Measurements from ENCODE around the gene GLRX. TPM values are rescaled to one million over a fixed set of nuclear protein-coding genes. Genes with fewer than 3 reads are reported as not detected.
A peak's percentile ranks its signal among the peaks of the same experiment; 100 is the strongest.
"Not testable (repeated sequence)": the region's sequence is repeated elsewhere in the genome, so short reads cannot be mapped to it uniquely, and the experiment has no call there.

Gene GLRX
- 10 to 100 TPM; 20.2 to 65.3 (median 41.3) TPM for total RNA-seq

- Histone ChIP-seq H3K27me3 (no peaks in the 10 kb centered on the region), H3K4me1 (peaks cover 0 to 64% (median 21%) of the 10 kb centered on the region in 3 donors), H3K36me3 (no peaks in the 10 kb centered on the region), H3K4me3 (peak within 1 kb of the TSS; percentile 65 to 74), H3K9me3 (no peaks in the 10 kb centered on the region), H3K27ac (peak within 1 kb of the TSS; percentile 35 to 91 (median 88))
- TF ChIP-seq POLR2A (IDR thresholded peaks at IDR 0.05) (peak in 1 of 2 donors; percentile 47), EP300 (IDR thresholded peaks at IDR 0.05) (no peak), POLR2AphosphoS5 (IDR thresholded peaks at IDR 0.05) (peak; percentile 72)
- peak; percentile 75 for ATAC-seq
- 0% methylated on average over 4 to 7 of the region's 8 CpGs for WGBS, 2 donors (ENCODE audit: low coverage in 1 of 2)
Measured at GRCh38 chr5:95822542-95823181, at the start of gene GLRX. Gene GLRX, minus strand, starts transcription at chr5:95822726. Its CDS starts 64 bp downstream, at chr5:95822662.

DNA sequence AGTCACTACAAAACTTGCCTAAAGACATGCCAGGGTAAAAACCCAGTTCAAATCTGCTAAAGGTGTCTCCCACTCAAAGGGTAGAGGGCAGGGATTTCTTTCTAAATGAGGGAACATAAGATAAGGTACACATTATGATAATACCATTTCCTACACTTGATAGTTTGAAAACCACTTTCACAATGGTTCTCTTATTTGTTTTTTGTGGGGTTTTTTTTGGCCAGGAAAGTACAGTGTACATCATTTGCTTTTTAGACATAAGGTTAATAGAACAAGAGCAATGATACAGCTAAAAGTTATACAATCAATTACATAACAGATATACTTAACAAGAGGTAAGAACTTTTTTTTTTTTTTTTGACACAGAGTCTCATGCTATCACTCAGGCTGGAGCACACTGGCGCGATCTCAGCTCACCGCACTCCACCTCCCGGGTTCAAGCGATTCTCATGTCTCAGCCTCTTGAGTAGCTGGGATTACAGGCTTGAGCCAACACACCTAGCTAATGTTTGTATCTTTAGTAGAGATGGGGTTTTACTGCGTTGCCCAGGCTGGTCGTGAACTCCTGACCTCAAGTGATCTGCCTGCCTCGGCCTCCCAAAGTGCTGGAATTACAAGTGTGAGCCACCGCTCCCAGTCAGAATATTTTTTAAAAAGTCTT is 48.8 kb upstream of the GLRX start:
- Histone ChIP-seq H3K9me3 (no peaks in the 10 kb centered on the region), H3K27ac (no peak overlapping the region), H3K36me3 (no peaks in the 10 kb centered on the region), H3K27me3 (no peaks in the 10 kb centered on the region), H3K4me1 (peaks cover 0 to 12% (median 0%) of the 10 kb centered on the region in 3 donors), H3K4me3 (no peak overlapping the region)
- no peak for TF ChIP-seq EP300 (IDR thresholded peaks at IDR 0.05)
- no peak for TF ChIP-seq POLR2A (IDR thresholded peaks at IDR 0.05)
- TF ChIP-seq, protein P1, sequence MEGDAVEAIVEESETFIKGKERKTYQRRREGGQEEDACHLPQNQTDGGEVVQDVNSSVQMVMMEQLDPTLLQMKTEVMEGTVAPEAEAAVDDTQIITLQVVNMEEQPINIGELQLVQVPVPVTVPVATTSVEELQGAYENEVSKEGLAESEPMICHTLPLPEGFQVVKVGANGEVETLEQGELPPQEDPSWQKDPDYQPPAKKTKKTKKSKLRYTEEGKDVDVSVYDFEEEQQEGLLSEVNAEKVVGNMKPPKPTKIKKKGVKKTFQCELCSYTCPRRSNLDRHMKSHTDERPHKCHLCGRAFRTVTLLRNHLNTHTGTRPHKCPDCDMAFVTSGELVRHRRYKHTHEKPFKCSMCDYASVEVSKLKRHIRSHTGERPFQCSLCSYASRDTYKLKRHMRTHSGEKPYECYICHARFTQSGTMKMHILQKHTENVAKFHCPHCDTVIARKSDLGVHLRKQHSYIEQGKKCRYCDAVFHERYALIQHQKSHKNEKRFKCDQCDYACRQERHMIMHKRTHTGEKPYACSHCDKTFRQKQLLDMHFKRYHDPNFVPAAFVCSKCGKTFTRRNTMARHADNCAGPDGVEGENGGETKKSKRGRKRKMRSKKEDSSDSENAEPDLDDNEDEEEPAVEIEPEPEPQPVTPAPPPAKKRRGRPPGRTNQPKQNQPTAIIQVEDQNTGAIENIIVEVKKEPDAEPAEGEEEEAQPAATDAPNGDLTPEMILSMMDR (IDR thresholded peaks at IDR 0.05) = no peak
- no peak for ATAC-seq
- WGBS, 2 donors (ENCODE audit: low coverage in 1 of 2) = 89 to 90% methylated on average over 3 to 5 of the region's 9 CpGs

DNA sequence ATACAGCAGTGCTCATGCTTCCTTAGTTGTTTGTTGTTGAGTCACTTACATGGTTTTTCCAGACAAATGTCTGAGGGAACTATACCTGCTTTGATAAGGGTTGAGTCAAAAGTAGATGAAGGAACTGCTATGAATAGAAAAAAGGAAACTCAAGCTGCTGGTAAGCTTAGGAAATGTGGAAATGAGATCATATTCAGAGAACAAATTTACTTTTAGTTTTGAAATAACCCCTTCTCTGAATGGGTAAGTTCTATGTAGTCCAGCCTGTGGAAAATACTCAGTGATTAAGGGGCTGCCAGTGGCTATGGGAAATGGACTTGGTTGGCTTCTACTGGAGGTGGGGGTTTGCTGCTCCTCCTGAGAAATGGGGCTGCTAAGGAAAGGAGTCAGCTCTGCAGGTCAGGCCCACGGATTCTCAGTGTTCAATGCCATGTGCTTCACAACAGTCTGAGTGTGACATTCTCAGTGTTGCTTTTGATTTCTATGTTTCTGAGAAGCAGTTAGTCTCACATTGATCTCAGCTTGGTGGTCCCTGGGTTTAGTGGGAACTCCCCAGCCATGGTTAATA is 47.7 kb upstream of the GLRX start:
- H3K4me3 ChIP-seq = no peak overlapping the region
- no peak overlapping the region for H3K27ac ChIP-seq
- peaks cover 0 to 12% (median 0%) of the 10 kb centered on the region in 3 donors for H3K4me1 ChIP-seq
- H3K9me3 ChIP-seq = no peaks in the 10 kb centered on the region
- TF ChIP-seq EP300 (IDR thresholded peaks at IDR 0.05) = no peak
- peak; percentile 5 for TF ChIP-seq POLR2AphosphoS5 (IDR thresholded peaks at IDR 0.05)
- no peaks in the 10 kb centered on the region for H3K27me3 ChIP-seq
- no peaks in the 10 kb centered on the region for H3K36me3 ChIP-seq
- ATAC-seq = peak; percentile 29
- WGBS, 2 donors (ENCODE audit: low coverage in 1 of 2) = 83% methylated on average over 1 of the region's 1 CpG; no CpG with 5 or more reads in 1 of the 2 donors

GRCh38 chr5:95869173-95869855 is 46.8 kb upstream of the GLRX start:
- H3K9me3 ChIP-seq, H3K27me3 ChIP-seq, H3K36me3 ChIP-seq, ATAC-seq, H3K27ac ChIP-seq, H3K4me3 ChIP-seq: not testable (repeated sequence)
- H3K4me1 ChIP-seq = peaks cover 0 to 12% (median 0%) of the 10 kb centered on the region in 3 donors
- WGBS, 2 donors (ENCODE audit: low coverage in 1 of 2) = 43 to 44% methylated on average over 1 to 3 of the region's 3 CpGs

DNA sequence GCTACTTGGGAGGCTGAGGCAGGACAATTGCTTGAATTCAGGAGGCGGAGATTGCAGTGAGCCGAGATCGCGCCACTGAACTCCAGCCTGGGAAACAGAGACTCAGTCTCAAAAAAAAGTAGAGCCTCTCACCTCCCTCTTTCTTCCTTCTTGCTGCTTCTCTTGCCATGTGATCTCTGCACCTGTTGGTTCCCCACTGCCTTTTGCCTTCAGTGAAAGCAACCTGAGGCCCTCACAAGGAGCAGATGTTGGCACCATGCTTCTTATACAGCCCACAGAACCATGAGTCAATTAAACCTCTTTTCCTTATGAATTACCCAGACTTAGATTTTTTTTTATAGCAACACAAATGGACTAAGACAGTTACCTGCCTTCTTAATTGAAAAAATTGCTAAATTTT is 45.6 kb upstream of the GLRX start:
- Histone ChIP-seq H3K27ac (no peak overlapping the region), H3K4me1 (peaks cover 0 to 16% (median 0%) of the 10 kb centered on the region in 3 donors), H3K36me3 (no peaks in the 10 kb centered on the region), H3K9me3 (no peaks in the 10 kb centered on the region), H3K4me3 (no peak overlapping the region), H3K27me3 (no peaks in the 10 kb centered on the region)
- TF ChIP-seq EP300 (IDR thresholded peaks at IDR 0.05) (no peak), POLR2AphosphoS5 (IDR thresholded peaks at IDR 0.05) (no peak), POLR2A (IDR thresholded peaks at IDR 0.05) (no peak)
- TF ChIP-seq, protein P1 (IDR thresholded peaks at IDR 0.05) = no peak
- WGBS, 2 donors (ENCODE audit: low coverage in 1 of 2) = 95 to 98% methylated on average over 3 to 4 of the region's 4 CpGs
- ATAC-seq = no peak

- Histone ChIP-seq H3K27ac (peak overlapping the region in 1 of 4 donors; percentile 23), H3K27me3 (no peaks in the 10 kb centered on the region), H3K36me3 (no peaks in the 10 kb centered on the region), H3K4me3 (no peak overlapping the region), H3K9me3 (no peaks in the 10 kb centered on the region), H3K4me1 (peaks cover 0 to 22% (median 0%) of the 10 kb centered on the region in 3 donors)
- WGBS, 2 donors (ENCODE audit: low coverage in 1 of 2) = 10 to 56% methylated on average over 1 of the region's 1 CpG
- TF ChIP-seq POLR2A (IDR thresholded peaks at IDR 0.05) (no peak), EP300 (IDR thresholded peaks at IDR 0.05) (no peak), POLR2AphosphoS5 (IDR thresholded peaks at IDR 0.05) (no peak)
- TF ChIP-seq, protein P1 (IDR thresholded peaks at IDR 0.05) = no peak
- no peak for ATAC-seq
Measured at GRCh38 chr5:95866435-95867040, 44.0 kb upstream of the GLRX start.

All from gastroesophageal sphincter (tissue), 4 donors.